ENCODE measurements around the gene ST8SIA4.

The ST8SIA4 gene

GRCh38 chr5:100905259-100905914, 2.3 kb upstream of the ST8SIA4 start:
- ATAC-seq: no peak
- no peak for TF ChIP-seq CSDC2 (CRISPR knock-in tag; IDR thresholded peaks at IDR 0.05)
- TF ChIP-seq OSR1 (CRISPR knock-in tag; IDR thresholded peaks at IDR 0.05): no peak
- no peak for TF ChIP-seq PATZ1 (CRISPR knock-in tag; IDR thresholded peaks at IDR 0.05; ENCODE audit: borderline replicate concordance)
- no peak for TF ChIP-seq ARNTL (CRISPR knock-in tag; IDR thresholded peaks at IDR 0.05; ENCODE audit: borderline replicate concordance, low read depth)
- TF ChIP-seq ZNF8 (CRISPR knock-in tag; IDR thresholded peaks at IDR 0.05): no peak

DNA sequence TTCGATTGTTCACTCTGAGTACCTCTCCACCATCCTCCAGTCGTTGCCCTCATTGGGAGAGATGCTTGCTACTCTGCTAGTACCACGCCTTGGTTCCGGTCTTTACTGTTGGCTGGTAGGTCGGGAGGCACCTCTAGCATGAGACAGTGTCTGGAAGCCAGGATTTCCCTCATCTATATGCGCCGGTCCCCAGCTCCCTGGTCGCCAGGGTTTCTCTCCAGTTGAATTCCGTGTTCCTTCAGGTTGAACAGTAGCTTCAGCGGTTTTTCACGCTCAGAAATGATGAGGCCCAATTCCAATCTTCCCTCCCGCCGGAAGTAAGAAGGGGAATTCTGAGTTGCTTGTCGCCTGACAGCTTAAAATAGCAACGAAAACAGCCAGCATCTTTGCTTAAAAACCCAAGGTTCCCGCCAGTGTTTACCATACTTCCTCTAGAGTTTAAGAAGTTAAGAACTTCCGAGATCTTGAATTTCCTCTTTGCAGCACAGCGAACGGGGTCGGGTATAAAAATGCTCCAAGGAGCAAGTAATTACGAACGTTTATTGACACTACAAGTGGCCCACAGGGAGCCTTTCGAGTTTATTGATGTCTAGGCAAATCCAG, 1.3 kb upstream of the ST8SIA4 start:
- ATAC-seq: no peak
- TF ChIP-seq ZC3H10 (CRISPR knock-in tag; IDR thresholded peaks at IDR 0.05): no peak
- TF ChIP-seq, protein P1, sequence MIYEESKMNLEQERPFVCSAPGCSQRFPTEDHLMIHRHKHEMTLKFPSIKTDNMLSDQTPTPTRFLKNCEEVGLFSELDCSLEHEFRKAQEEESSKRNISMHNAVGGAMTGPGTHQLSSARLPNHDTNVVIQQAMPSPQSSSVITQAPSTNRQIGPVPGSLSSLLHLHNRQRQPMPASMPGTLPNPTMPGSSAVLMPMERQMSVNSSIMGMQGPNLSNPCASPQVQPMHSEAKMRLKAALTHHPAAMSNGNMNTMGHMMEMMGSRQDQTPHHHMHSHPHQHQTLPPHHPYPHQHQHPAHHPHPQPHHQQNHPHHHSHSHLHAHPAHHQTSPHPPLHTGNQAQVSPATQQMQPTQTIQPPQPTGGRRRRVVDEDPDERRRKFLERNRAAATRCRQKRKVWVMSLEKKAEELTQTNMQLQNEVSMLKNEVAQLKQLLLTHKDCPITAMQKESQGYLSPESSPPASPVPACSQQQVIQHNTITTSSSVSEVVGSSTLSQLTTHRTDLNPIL (CRISPR knock-in tag; IDR thresholded peaks at IDR 0.05; ENCODE audit: low read depth): no peak
- no peak for TF ChIP-seq ZNF8 (CRISPR knock-in tag; IDR thresholded peaks at IDR 0.05)
- no peak for TF ChIP-seq ZFP3 (CRISPR knock-in tag; IDR thresholded peaks at IDR 0.05)
- no peak for TF ChIP-seq GLIS3 (CRISPR knock-in tag; IDR thresholded peaks at IDR 0.05)
- TF ChIP-seq ISL1 (CRISPR knock-in tag; IDR thresholded peaks at IDR 0.05): no peak
- no peak for TF ChIP-seq ZFP30 (CRISPR knock-in tag; IDR thresholded peaks at IDR 0.05)
- no peak for TF ChIP-seq TSHZ2 (CRISPR knock-in tag; IDR thresholded peaks at IDR 0.05)
- TF ChIP-seq TOX (CRISPR knock-in tag; IDR thresholded peaks at IDR 0.05; ENCODE audit: borderline replicate concordance): no peak
- TF ChIP-seq, protein P2, sequence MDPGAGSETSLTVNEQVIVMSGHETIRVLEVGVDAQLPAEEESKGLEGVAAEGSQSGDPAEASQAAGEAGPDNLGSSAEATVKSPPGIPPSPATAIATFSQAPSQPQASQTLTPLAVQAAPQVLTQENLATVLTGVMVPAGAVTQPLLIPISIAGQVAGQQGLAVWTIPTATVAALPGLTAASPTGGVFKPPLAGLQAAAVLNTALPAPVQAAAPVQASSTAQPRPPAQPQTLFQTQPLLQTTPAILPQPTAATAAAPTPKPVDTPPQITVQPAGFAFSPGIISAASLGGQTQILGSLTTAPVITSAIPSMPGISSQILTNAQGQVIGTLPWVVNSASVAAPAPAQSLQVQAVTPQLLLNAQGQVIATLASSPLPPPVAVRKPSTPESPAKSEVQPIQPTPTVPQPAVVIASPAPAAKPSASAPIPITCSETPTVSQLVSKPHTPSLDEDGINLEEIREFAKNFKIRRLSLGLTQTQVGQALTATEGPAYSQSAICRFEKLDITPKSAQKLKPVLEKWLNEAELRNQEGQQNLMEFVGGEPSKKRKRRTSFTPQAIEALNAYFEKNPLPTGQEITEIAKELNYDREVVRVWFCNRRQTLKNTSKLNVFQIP (CRISPR knock-in tag; IDR thresholded peaks at IDR 0.05; ENCODE audit: borderline replicate concordance, low read depth): no peak
- TF ChIP-seq PPARA (CRISPR knock-in tag; IDR thresholded peaks at IDR 0.05; ENCODE audit: borderline replicate concordance): no peak
- no peak for TF ChIP-seq RARB (CRISPR knock-in tag; IDR thresholded peaks at IDR 0.05)
- no peak for TF ChIP-seq ZNF70 (CRISPR knock-in tag; IDR thresholded peaks at IDR 0.05)
- no peak for TF ChIP-seq TCF4 (CRISPR knock-in tag; IDR thresholded peaks at IDR 0.05; ENCODE audit: borderline replicate concordance)
- no peak for TF ChIP-seq PATZ1 (CRISPR knock-in tag; IDR thresholded peaks at IDR 0.05; ENCODE audit: borderline replicate concordance)
- no peak for TF ChIP-seq CSDC2 (CRISPR knock-in tag; IDR thresholded peaks at IDR 0.05)

DNA sequence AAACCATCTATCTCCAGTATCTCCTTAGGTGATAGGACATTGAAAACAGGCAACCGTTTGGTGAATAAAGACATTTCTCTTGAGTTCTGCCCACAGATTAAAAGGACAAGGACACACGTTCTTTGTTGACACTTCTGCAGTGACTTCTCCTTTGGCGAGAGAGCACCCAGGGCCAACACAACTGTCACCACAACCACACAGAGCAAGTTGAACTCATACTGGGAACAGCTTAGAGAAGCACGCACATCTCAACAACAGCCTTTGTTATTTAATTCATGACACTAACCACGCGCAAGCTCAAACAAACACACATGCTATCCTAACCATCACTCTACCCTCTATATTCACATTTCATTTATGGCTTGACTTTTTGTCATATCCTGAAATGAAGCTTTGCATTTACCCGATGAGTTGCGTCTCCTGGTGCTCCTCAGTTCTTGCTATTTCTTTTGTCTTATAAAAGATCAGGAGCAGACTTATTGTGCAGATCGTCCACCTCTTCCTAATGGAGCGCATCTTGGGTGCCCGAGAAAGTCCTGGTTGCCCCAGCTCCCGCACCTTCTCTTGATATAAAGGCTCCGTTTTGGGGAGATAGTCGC, 543 bp downstream of the ST8SIA4 start:
- peak; percentile 30 for ATAC-seq
- TF ChIP-seq BACH2 (CRISPR knock-in tag; IDR thresholded peaks at IDR 0.05; ENCODE audit: borderline replicate concordance) (no peak), ZNF70 (CRISPR knock-in tag; IDR thresholded peaks at IDR 0.05) (no peak), CSRNP3 (CRISPR knock-in tag; IDR thresholded peaks at IDR 0.05) (no peak), ARNTL (CRISPR knock-in tag; IDR thresholded peaks at IDR 0.05; ENCODE audit: borderline replicate concordance, low read depth) (no peak), TSHZ2 (CRISPR knock-in tag; IDR thresholded peaks at IDR 0.05) (no peak)
- TF ChIP-seq, protein P2 (CRISPR knock-in tag; IDR thresholded peaks at IDR 0.05; ENCODE audit: borderline replicate concordance, low read depth): no peak

All from SK-N-SH treated with all-trans-retinoic acid at 6 μM for 48 hours (cell line).